ENCODE measurements around the gene RELB.

- TF ChIP-seq REST (IDR thresholded peaks at IDR 0.05; ENCODE audit: insufficient read depth in 1 of 2, low read depth in 2 of 2, low read length in 2 of 2): no peak
- TF ChIP-seq TAF1 (IDR thresholded peaks at IDR 0.05; ENCODE audit: borderline replicate concordance, insufficient read depth, low read length): no peak
- no peak for TF ChIP-seq POLR2AphosphoS5 (IDR thresholded peaks at IDR 0.05; ENCODE audit: low read depth, low read length)
- no peak for TF ChIP-seq SIN3A (IDR thresholded peaks at IDR 0.05; ENCODE audit: borderline replicate concordance, insufficient read depth, low read length)
- TF ChIP-seq FOXP2 (optimal IDR thresholded peaks at IDR 0.05; ENCODE audit: borderline replicate concordance, extremely low read depth, extremely low read length, insufficient read depth): no peak
Measured at GRCh38 chr19:45020071-45020470, 18.8 kb downstream of the RELB start.

Measured in PFSK-1 (cell line).